ENCODE results near the gene LYPD4.

Gene LYPD4

DNA sequence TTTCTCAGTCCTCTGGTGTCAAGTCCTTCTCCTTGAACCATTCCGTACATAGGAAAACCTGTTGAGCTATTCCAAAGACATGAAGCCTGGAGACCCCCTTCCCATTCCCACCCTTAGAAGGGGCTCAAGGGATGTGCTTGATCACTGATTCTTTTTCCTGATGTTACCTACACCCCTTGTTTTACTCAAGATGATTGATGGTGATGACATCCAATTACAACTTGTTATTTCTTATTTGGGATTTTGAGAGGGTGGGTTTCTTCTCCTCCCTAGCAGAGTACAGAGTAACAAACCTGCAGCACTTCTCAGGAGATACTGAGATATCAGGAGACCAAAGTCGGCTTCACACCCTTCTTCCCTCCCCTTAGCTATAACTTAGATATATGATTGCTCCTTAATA is 8.9 kb upstream of the LYPD4 start:
- DNase-seq (ENCODE audit: low read depth in 2 of 2, low spot score in 1 of 2): no peak

GRCh38 chr19:41851456-41851855 is 7.0 kb upstream of the LYPD4 start:
- DNase-seq (ENCODE audit: low read depth in 2 of 2, low spot score in 1 of 2): no peak

GRCh38 chr19:41850381-41850780 is 5.9 kb upstream of the LYPD4 start:
- no peak for DNase-seq (ENCODE audit: low read depth in 2 of 2, low spot score in 1 of 2)

DNA sequence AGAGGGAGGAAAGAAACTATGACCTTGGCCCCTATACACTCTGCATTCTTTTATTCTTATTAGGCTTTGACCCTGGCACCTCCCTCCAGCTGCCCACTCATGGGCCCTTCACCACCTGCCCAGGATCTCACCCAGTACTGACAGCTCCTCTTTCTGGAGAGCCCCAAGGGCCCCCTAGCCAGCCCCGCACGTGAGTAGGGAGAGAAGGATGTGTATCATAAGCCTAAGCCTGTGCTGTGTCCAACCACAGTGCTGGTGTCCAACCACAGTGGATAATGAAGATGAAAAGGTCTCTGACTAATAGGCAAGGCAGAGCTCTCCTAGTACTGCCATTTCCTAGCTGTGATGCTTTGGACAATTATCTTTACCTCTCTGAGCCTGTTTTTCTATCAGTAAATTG is 4.6 kb upstream of the LYPD4 start:
- DNase-seq (ENCODE audit: low read depth in 2 of 2, low spot score in 1 of 2): no peak

DNA sequence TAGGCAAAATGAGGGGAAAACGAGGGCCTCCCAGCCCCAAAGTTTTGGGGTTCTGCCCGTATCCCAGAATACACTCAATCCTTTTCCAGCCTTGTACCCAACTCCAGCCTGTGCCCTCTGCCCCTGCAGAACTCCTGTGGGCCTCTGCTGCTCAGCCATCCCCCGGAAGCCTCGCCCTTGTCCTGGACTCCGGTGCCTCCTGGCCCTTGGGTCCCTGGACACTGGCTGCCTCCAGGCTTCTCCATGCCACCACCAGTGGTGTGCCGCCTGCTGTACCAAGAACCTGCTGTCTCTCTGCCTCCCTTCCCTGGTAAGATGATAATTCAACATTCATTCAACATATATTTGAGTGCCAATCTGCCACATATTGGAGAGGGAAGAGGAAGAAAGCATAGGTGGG is 4.2 kb upstream of the LYPD4 start:
- DNase-seq (ENCODE audit: low read depth in 2 of 2, low spot score in 1 of 2): no peak

- DNase-seq (ENCODE audit: low read depth in 2 of 2, low spot score in 1 of 2): no peak
These were observed 3.0 kb upstream of the LYPD4 start for GRCh38 chr19:41847351-41848105.

- DNase-seq (ENCODE audit: low read depth in 2 of 2, low spot score in 1 of 2): no peak
These were observed 638 bp upstream of the LYPD4 start for GRCh38 chr19:41845051-41845590.

- no peak for DNase-seq (ENCODE audit: low read depth in 2 of 2, low spot score in 1 of 2)
These were observed 343 bp upstream of the LYPD4 start, which contains the start of gene DMRTC2 for GRCh38 chr19:41845001-41845050. Gene DMRTC2 (plus strand): TSS chr19:41845042. CDS start chr19:41847429, 2,387 bp downstream.

DNA sequence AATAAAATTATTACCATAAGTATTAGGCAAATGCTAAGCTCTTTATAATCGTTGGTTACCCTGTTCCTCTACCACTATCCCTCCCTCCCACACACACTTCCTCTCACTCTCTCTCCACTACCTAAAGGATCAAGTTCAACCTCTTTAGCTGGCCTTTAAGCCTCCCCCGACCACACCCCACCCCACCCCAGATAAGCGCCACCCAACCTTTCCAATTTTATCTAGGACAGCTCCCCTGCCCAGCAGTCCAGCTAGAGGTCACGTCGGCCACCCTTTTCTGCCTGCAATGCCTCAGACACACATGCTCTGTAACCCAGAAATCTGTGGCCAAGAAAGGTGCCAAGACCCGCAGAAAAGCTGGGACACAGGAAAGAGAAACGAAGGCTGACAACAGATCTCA is 1.1 kb downstream of the LYPD4 start:
- DNase-seq (ENCODE audit: low read depth in 2 of 2, low spot score in 1 of 2): no peak

- DNase-seq (ENCODE audit: low read depth in 2 of 2, low spot score in 1 of 2): no peak
These were observed 5.3 kb downstream of the LYPD4 start for GRCh38 chr19:41839211-41839610.

GRCh38 chr19:41837981-41838708 is 6.3 kb downstream of the LYPD4 start:
- DNase-seq (ENCODE audit: low read depth in 2 of 2, low spot score in 1 of 2): no peak

- DNase-seq (ENCODE audit: low read depth in 2 of 2, low spot score in 1 of 2): no peak
These were observed 23.3 kb downstream of the LYPD4 start for GRCh38 chr19:41821003-41821735.

- DNase-seq (ENCODE audit: low read depth in 2 of 2, low spot score in 1 of 2): no peak
These were observed 27.7 kb downstream of the LYPD4 start for GRCh38 chr19:41816761-41817160.

DNA sequence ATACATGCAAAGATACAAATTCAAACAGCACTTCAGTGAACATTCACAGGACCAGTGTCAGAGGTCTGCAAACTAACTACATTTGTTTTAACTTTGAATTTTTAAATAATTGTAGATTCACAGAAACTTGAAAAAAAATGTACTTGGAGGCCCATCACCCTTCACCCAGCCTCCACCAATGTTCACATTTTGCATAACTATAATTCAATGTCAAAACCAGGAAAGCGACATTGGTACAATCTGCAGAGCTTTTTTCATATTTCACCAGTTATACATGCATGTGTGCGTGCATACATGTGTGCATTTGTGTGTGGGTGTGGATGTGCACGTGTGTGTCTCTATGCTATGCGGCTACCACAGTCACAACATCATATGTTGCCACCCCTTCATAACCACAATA is 29.2 kb downstream of the LYPD4 start:
- DNase-seq (ENCODE audit: low read depth in 2 of 2, low spot score in 1 of 2): no peak

GRCh38 chr19:41813911-41814310 is 30.6 kb downstream of the LYPD4 start:
- DNase-seq (ENCODE audit: low read depth in 2 of 2, low spot score in 1 of 2): no peak

GRCh38 chr19:41811981-41812380 is 32.5 kb downstream of the LYPD4 start:
- no peak for DNase-seq (ENCODE audit: low read depth in 2 of 2, low spot score in 1 of 2)

- no peak for DNase-seq (ENCODE audit: low read depth in 2 of 2, low spot score in 1 of 2)
These were observed 33.4 kb downstream of the LYPD4 start for GRCh38 chr19:41811036-41811435.

DNA sequence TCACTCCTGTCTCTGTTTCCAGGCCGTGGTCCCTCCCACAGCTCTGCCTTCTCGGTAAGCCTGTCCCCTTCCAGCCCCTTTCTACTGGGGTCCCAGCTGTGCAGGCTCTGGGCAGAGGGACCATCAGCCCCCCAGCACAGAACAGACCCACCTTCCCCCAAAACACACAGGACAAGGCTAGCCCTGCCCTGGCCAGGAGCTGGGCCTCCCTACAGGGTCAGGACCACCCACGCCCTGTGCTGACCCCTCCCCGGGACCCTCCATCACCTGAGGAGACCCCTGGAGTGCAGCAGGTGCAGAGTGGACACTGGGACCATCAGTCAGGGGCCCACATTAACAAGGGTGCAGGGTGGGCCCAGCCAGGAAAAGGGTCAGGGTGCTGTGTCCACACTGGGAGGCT is 34.2 kb downstream of the LYPD4 start:
- DNase-seq (ENCODE audit: low read depth in 2 of 2, low spot score in 1 of 2): no peak

GRCh38 chr19:41808663-41809566 is 35.6 kb downstream of the LYPD4 start:
- DNase-seq (ENCODE audit: low read depth in 2 of 2, low spot score in 1 of 2): no peak

DNA sequence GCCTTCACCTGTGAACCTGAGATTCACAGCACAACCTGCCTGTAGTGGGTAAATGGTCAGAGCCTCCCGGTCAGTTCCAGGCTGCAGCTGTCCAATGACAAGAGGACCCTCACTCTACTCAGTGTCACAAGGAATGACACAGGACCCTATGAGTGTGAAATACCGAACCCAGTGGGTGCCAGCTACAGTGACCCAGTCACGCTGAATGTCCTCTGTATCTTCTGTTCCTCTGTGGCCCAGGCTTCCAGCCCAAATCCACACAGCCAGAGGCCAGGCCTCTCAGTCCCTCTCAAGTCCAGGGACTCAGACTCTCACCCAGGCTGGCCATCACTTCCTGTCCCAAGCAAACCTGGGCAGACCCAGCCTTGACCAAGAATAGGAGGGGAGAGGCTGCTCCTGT is 37.3 kb downstream of the LYPD4 start:
- DNase-seq (ENCODE audit: low read depth in 2 of 2, low spot score in 1 of 2): no peak

GRCh38 chr19:41804336-41804735 is 40.1 kb downstream of the LYPD4 start:
- no peak for DNase-seq (ENCODE audit: low read depth in 2 of 2, low spot score in 1 of 2)

Data from stimulated activated CD8-positive, alpha-beta memory T cell treated with anti-CD3 and anti-CD28 coated beads, Interleukin-4, amount 100 ng/mL, for 1 hour (primary cell).